Psoas muscle (tissue), 8 donors: Measurements from ENCODE around the gene ASCC2. TPM values are rescaled to one million over a fixed set of nuclear protein-coding genes. Genes with fewer than 3 reads are reported as not detected.
A peak's percentile ranks its signal among the peaks of the same experiment; 100 is the strongest.

Experiments
- ATAC-seq, 4 donors: fragments of 200-7000 bp; cut with Tn5 transposase; one replicate each; pipeline ENCODE4 v1.9.1; 2020; ENCODE audit warnings: moderate library complexity in 3 of 4, mild to moderate bottlenecking in 2 of 4
- DNase-seq, 2 donors: peaks; one replicate each; pipeline ENCODE4 v3.0.0-alpha.2; 2020
- H3K27ac ChIP-seq: fragments of 200-600 bp; one replicate; pipeline ENCODE4 v1.8.0; 2022
- H3K27me3 ChIP-seq, 3 donors: fragments of 200-600 bp in 1 of 3; one replicate each; pipeline versions ENCODE4 v1.6.1 to v1.8.0; 2013 to 2022; ENCODE audit warnings: low read length in 2 of 3, mild to moderate bottlenecking in 2 of 3, moderate library complexity in 1 of 3; ENCODE audit not compliant: insufficient read depth in 3 of 3
- H3K36me3 ChIP-seq, 2 donors: fragments of 200-600 bp in 1 of 2; one replicate each; pipeline versions ENCODE4 v1.6.1 to v1.8.0; 2013 to 2022; ENCODE audit warnings: low read depth in 1 of 2, mild to moderate bottlenecking in 1 of 2, moderate library complexity in 1 of 2; ENCODE audit not compliant: insufficient read depth in 1 of 2
- H3K4me1 ChIP-seq: fragments of 200-600 bp; one replicate; pipeline ENCODE4 v1.8.0; 2022
- H3K4me3 ChIP-seq: fragments of 200-600 bp; one replicate; pipeline ENCODE4 v1.8.0; 2022; ENCODE audit warnings: mild to moderate bottlenecking
- H3K9me3 ChIP-seq: fragments of 200-600 bp; one replicate; pipeline ENCODE4 v1.8.0; 2022
- WGBS, 3 donors: extraction: QIAGEN DNeasy Blood & Tissue Kit; methylation state at CpG; one replicate each; pipeline versions ENCODE4 v1.1.6 to v1.1.7; 2013; 5-methylcytosine and 5-hydroxymethylcytosine counted together
- intact Hi-C, 2 donors: fragments of 100-400 bp; cut with DNase I; formaldehyde crosslinking; loops; one replicate each; pipeline versions ENCODE4 v1.11.0 to v1.14.2; 2022
- polyA plus RNA-seq, 3 donors: library from polyadenylated mRNA; stranded (reverse); fragments of 200-250 nt; gene quantifications; one replicate each; pipeline ENCODE4 v1.2.3, GENCODE V29; 2013
- total RNA-seq, 4 donors: library from RNA; stranded (reverse); fragmentation: NEBNext Ultra II Directional in 2 of 4; extraction: Animal tissue kit (Norgen Biotek cat#: 25700) in 2 of 4; gene quantifications; one replicate each; pipeline versions ENCODE4 v1.2.1 to v1.2.4, GENCODE V29; 2021 to 2023
- TF ChIP-seq, protein P1 (sequence below): fragments of 200-600 bp; IDR thresholded peaks from one replicate; pipeline ENCODE4 v1.8.0; 2022; ENCODE audit warnings: antibody characterized with exemption
- donor health status: healthy with polysubstance abuse.
- donor health status: DM: no; HTN: no; CAD: no; lungs with moderate emphysema.
- donor health status: Bipolar disorder and iron deficiency.
- donor health status: healthy.
- donor health status: DM: yes; HTN: yes; CAD: no.
- donor health status: DM: no; HTN: no; CAD: no.
- donor health status: DM: no; HTN: no; CAD: no.
- donor health status: DM: yes; HTN: yes; CAD: no.

Gene ASCC2
- total and polyA plus RNA-seq, 7 donors: 45.7 to 58.6 (median 47.1) TPM

DNA sequence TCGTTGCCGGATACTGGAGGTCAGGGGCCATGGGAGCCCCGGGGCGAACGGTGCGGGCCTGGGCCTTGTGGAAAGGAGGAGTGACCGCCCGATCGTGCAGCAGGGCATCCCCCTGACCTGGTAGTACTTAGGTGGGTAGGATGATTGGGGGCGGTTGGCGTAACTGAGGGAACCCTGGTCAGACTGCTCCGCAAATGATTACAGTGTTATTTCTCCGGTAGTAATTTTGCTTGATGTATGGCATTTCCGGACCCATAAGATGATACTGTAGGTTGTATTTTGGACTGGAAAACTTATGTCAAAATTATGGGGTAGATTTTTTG lies 45.7 kb upstream of the ASCC2 start:
- intact Hi-C loops: no loop called here
- H3K9me3 ChIP-seq: no peaks in the 10 kb centered on the region
- TF ChIP-seq, protein P1, sequence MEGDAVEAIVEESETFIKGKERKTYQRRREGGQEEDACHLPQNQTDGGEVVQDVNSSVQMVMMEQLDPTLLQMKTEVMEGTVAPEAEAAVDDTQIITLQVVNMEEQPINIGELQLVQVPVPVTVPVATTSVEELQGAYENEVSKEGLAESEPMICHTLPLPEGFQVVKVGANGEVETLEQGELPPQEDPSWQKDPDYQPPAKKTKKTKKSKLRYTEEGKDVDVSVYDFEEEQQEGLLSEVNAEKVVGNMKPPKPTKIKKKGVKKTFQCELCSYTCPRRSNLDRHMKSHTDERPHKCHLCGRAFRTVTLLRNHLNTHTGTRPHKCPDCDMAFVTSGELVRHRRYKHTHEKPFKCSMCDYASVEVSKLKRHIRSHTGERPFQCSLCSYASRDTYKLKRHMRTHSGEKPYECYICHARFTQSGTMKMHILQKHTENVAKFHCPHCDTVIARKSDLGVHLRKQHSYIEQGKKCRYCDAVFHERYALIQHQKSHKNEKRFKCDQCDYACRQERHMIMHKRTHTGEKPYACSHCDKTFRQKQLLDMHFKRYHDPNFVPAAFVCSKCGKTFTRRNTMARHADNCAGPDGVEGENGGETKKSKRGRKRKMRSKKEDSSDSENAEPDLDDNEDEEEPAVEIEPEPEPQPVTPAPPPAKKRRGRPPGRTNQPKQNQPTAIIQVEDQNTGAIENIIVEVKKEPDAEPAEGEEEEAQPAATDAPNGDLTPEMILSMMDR: no peak
- H3K4me1 ChIP-seq: peaks cover 45% of the 10 kb centered on the region
- H3K4me3 ChIP-seq: peak overlapping the region; percentile 95
- DNase-seq: no peak
- ATAC-seq: peak in 1 of 4 donors; percentile 5
- no peaks in the 10 kb centered on the region for H3K36me3 ChIP-seq
- WGBS, 3 donors: 0 to 1% (median 1%) methylated on average over 10 to 14 of the region's 14 CpGs
- H3K27ac ChIP-seq: peak overlapping the region; percentile 99
- H3K27me3 ChIP-seq: no peaks in the 10 kb centered on the region

- 0 to 1% (median 0%) methylated on average over 47 to 82 of the region's 82 CpGs for WGBS, 3 donors
- Histone ChIP-seq H3K4me1 (peaks cover 39% of the 10 kb centered on the region), H3K27ac (peak within 1 kb of the TSS; percentile 99), H3K27me3 (no peaks in the 10 kb centered on the region), H3K9me3 (no peaks in the 10 kb centered on the region), H3K4me3 (peak within 1 kb of the TSS; percentile 95), H3K36me3 (no peaks in the 10 kb centered on the region)
- TF ChIP-seq, protein P1: peak; percentile 44
- ATAC-seq: peak; percentile 88 to 89 (median 88)
- intact Hi-C loops: no loop called here
- peak; percentile 94 to 97 for DNase-seq
These were observed 45.1 kb upstream of the ASCC2 start, which contains the start of gene MTMR3 for GRCh38 chr22:29883045-29883774. Gene MTMR3 (plus strand): TSS chr22:29883174. CDS start chr22:29971060, 87,886 bp downstream.

- H3K27me3 ChIP-seq: no peaks in the 10 kb centered on the region
- no peak for ATAC-seq
- no peaks in the 10 kb centered on the region for H3K36me3 ChIP-seq
- no peaks in the 10 kb centered on the region for H3K9me3 ChIP-seq
- intact Hi-C loops: no loop called here
- DNase-seq: no peak
- peaks cover 34% of the 10 kb centered on the region for H3K4me1 ChIP-seq
- H3K27ac ChIP-seq: peak overlapping the region; percentile 99
- peak overlapping the region; percentile 95 for H3K4me3 ChIP-seq
- WGBS, 3 donors: 1 to 2% (median 2%) methylated on average over 5 of the region's 5 CpGs
- TF ChIP-seq, protein P1: no peak
These were observed 44.6 kb upstream of the ASCC2 start for GRCh38 chr22:29882716-29883044.

DNA sequence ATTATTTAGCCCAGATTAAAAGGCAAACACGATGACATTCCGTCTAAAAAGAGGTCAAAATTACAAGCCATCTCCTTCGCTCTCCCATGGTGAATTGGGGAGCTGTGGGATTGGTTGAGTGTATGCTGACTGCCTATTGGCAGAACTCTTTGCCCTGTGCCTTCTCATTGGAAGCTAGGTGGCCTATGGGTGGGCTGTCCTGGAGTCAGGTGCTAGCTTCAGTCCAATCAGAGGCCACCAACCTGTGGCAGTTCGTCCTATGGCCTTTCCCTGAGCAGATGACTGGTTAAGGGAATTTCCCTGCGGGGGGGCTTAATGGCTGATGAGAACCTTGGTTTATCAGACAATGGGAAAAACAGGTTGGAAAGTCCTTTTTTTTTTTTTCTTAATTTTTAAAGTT lies 41.7 kb upstream of the ASCC2 start:
- TF ChIP-seq, protein P1: no peak
- Histone ChIP-seq H3K27ac (no peak overlapping the region), H3K36me3 (no peaks in the 10 kb centered on the region), H3K9me3 (no peaks in the 10 kb centered on the region), H3K4me3 (no peak overlapping the region), H3K4me1 (peaks cover 6% of the 10 kb centered on the region), H3K27me3 (no peaks in the 10 kb centered on the region)
- intact Hi-C loops: no loop called here
- 90 to 97% (median 93%) methylated on average over 5 of the region's 5 CpGs for WGBS, 3 donors
- DNase-seq (no peak), ATAC-seq (no peak)

DNA sequence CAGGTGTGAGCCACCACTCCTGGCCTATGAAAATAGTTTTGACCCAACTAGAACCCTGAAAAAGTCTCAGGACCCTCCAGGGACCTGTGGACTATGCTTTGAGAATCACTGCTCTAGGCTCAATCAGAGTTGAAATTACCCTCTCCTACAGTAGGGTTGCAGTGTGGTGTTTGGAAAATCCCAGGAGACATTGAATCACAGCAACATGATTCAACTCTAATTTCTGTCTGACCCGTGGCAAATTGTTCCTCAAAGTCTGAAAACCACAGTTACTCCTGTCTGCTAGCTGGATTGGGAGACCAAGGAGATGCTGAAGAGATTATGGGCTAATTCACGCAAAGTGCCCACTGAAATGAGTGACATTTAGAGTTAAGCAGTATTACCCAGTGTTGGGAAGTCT lies 39.5 kb upstream of the ASCC2 start:
- DNase-seq (no peak), ATAC-seq (no peak)
- H3K36me3 ChIP-seq: no peaks in the 10 kb centered on the region
- H3K27ac ChIP-seq: no peak overlapping the region
- peaks cover 11% of the 10 kb centered on the region for H3K4me1 ChIP-seq
- no peak overlapping the region for H3K4me3 ChIP-seq
- TF ChIP-seq, protein P1: no peak
- H3K27me3 ChIP-seq: no peaks in the 10 kb centered on the region
- 57 to 64% (median 59%) methylated on average over 2 of the region's 2 CpGs for WGBS, 3 donors
- no peaks in the 10 kb centered on the region for H3K9me3 ChIP-seq
- intact Hi-C loops: no loop called here
